Skin of body (tissue), 2 donors: ENCODE measurements around the gene RERE. TPM values are rescaled to one million over a fixed set of nuclear protein-coding genes. Genes with fewer than 3 reads are reported as not detected.
A peak's percentile ranks its signal among the peaks of the same experiment; 100 is the strongest.

Experiments used
- DNase-seq: peaks from one replicate; lab custom pipeline; 2025; lab: John Stamatoyannopoulos, UW
- total RNA-seq: library from RNA; depleted of rRNA; stranded (reverse); fragments of >200 nt; gene quantifications from one replicate; pipeline ENCODE4 v1.2.3, GENCODE V29; 2014

RERE gene
- total RNA-seq, 1 donor from 2014 or later, result 125 TPM

DNA sequence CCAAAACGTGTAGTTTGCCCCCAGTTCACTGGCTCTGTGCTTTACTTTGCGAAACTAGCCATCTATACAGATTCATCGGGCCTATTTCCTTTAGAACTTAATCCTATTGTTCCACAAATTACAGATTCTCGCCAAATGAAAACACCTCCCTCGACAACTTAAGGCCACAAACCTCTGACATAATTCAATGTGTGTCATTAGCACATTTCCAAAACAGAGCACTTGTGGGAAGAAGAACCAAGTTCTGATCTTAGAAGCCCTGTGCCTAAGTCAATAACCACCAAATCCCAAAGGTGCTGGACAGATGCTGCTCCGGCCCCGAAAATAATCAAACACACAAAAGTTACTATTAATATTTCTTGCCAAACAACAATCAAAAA lies 405.6 kb downstream of the RERE start:
- DNase-seq, result no peak

DNA sequence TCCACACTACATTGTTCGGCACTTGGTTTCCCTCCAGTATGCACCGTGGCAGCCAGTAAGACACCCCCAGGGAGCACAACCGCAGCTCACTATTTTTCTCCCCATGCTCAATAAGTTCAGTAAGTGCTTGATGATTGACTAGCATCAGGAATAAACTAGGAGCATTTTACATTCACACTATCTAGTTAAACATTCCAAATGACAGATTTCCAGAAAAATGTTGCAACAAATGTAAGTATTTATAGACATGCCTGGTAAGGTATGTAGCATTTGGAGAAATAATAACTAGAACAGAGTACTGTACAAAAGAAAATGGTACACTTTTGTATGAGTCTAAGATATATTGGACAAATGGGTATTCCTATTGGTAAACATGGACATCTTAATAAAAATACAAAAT lies 406.6 kb downstream of the RERE start:
- DNase-seq, result no peak

DNA sequence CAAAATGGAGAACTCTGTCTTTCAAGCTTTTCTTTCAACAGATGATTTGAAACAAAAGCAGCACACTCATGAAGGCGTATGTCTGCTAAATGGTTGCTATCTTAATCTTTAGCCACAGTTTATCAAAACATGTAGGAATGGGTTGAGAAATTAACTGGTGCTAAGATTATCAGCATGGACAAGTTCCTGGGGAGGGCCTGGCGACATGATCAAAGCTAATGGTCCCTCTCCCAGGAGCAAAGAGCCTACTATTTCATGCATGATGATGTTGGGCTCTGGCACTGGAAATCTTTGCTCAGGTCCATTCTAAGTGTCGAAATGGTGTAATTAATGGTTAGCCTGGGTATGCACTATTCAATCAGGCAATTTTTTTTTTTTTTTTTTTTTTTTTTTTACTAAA lies 407.8 kb downstream of the RERE start:
- no peak for DNase-seq

GRCh38 chr1:8409106-8409505 lies 408.3 kb downstream of the RERE start:
- DNase-seq, result peak; percentile 57

DNA sequence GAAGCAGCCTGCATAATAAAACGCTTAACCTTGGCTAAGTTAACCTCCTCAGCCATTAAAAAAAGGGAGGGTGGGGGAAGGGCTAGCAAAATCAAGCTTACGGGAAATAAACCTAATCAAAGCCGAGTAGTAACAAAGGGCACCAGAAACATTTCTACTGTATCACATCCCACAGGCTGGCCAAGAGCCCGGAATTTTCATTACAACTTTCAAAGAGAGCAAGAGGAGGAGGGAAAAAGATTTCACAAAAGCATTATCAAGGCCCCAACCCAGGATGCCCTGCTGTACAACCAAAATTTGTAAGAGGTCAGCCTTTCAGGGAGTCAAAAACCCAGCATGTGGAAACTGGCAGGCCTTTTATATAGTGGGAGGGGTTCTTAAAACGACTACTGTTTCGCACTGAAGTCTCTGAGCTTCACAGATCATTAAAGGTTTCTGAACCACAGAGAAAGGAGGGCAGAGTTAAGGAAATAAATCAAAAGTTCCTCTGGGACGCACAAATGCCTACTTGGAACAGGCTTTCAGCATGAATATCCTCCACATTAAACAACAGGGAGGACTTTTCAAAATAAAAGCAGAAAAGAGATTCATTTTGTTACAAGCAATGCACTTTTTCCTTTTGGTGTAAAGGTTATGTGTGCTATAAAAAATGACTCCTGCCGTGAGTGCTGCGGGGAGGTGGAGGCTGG lies 409.1 kb downstream of the RERE start:
- DNase-seq, result peak; percentile 79

DNA sequence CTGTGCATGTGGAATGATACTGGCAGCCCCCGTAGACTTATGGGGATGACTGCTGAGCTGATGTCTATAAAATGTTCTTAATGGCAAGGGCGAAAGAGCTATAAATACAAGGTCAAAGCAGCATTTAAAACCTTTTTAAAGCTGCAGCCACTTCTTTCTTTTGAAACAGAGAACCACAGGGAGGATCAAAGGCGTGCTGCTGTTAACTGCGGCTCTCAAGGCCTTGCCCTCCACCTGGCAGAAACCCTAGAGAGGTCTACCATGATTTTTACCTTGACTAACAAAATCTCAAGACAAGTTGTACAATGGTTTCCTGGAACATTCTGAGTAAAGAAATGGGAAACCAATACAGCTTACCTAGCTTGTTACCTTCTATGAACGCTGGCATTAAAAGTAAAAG lies 409.8 kb downstream of the RERE start:
- DNase-seq, result no peak

DNA sequence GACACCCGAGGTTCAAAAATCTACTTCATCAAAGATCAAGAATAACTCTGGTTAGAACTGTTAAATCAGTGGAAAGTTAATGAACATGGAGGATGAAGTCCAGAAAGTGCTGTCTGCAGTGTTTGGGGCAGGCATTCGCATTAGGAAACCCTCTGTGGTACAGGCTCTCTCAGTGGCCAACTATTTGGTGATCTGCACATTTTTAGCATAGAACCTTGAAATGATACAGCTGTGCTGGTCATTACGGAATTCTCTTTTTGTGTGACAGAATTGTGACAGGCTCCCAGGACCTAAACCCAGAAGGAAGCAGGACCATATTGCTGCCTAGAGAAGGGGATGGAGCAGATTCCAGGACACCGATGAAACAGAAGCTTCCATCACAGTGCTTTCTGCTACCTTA lies 410.5 kb downstream of the RERE start:
- no peak for DNase-seq

GRCh38 chr1:8406011-8406410 lies 411.4 kb downstream of the RERE start:
- DNase-seq, result no peak

- DNase-seq, result no peak
Measured at GRCh38 chr1:8404460-8405370, 412.7 kb downstream of the RERE start.

DNA sequence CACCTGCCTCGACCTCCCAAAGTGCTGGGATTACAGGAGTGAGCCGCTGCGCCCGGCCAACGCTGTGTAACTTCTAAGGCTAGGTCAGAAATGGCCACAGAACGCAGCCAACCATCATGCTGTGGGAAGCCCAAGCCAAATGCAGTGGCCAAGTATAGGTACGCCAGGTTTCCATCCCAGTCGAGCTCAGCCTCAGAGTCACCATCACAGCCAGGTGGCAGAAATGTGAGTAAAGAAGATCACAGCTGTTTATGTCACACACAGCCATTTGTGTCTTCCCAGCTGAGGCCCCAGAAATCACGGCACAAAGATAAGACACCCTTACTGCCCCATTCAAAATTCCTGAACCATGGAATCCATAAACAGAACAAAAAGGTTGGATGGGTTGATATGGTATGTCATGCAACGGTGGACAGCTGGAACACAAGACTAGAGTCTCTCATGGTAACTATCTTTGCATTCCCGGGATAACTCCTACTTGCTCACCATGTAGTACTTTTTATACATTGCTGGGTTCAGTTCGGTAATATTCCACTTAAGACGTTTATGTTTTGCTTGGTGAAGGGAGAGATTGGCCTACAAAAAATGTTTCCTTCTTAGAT lies 415.2 kb downstream of the RERE start:
- DNase-seq, result no peak

DNA sequence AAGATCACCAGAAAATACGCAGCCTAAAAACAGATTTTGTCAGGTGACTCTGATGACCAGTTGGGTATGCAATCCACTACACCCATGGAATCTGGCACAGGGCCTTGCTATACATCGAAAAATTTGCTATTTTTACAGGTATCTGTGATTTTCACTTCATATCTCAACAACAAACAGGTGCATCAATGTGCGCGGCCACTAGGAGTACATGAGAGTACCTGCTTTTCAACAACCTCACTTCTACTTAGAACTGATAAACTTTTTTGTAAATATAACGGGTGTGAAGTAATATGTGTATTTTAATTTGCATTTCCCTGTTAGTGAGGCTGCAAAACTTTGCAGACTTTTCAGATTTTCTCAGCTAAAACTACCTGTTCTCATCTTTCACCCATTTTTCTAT lies 418.8 kb downstream of the RERE start:
- no peak for DNase-seq

GRCh38 chr1:8398086-8398485 lies 419.4 kb downstream of the RERE start:
- DNase-seq, result no peak

DNA sequence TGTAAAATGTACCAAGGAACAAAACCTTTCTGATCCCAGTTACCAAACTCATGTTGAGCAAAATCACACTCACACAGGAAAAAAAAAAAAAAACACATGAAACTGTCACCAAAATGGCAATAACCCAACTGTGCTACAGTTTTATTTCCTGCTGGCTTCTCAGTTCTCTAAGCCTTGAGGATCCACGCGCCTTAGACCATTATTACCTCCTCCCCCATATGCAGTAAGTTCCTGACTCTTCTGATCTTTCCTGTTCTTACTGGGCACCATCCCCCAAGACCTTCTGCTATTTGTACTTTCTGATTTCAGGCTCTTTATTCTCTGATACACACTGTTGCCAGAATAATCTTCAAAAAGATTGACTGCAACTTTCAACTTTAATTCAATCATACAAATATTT lies 419.9 kb downstream of the RERE start:
- peak; percentile 31 for DNase-seq

- peak; percentile 42 for DNase-seq
Measured at GRCh38 chr1:8396786-8397406, 420.5 kb downstream of the RERE start.

- no peak for DNase-seq
Measured at GRCh38 chr1:8396083-8396785, 421.2 kb downstream of the RERE start.

GRCh38 chr1:8395433-8395866 lies 422.0 kb downstream of the RERE start:
- no peak for DNase-seq

DNA sequence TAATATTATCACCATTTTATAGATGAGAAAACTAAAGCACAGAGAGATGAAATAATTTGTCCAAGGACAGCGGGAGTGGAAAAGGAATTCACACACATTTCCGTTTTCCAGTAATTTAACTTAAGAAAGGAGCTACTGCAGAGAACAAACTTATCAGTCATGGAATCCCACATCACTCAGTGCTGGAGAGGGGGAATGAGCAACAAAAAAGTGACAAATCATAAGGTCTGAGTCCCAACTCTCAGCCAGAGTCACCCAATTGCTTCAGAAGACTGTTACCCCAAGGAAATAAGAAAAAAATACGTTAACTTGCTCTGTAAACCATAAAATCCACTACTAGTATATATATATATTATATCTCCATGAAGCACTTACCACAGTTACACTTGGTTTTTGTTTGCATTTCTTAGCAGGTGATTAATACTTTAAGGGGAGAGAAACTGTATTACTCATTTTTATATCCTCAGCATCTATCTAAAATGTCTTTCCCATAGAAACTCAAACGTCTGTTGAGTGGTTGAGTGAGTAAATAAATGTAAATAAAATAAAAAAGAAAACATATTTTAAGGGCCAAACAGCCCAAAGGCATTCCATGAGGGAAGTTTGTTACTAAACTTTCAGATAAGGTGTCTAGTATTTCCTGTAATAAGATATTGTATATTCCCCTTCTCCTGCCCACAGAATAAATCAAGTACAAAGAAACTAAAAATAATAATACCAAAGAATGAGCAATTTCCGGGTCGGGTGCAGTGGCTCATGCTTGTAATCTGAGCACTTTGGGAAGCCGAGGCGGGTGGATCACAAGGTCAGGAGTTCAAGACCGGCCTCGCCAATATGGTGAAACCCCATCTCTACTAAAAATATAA lies 422.8 kb downstream of the RERE start:
- DNase-seq, result no peak

GRCh38 chr1:8392522-8392921 lies 424.9 kb downstream of the RERE start:
- DNase-seq, result no peak

DNA sequence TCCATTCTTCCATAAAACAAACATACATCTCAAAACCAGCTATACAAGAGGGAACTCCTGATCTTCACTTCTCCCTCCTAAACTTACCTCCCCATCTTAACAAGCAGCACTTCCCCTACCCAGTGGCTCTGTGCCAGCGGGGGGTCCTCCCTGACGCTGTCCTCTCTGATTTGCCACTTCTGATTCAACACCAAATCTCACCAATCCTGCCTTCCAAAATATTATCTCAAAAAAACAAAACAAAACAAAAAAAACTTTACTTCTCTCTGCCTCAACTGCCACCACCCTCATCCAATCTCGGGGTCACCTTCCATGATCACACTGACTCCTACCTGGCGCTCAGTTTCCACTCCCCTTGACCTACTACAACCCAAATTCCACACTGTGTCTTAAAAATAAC lies 426.7 kb downstream of the RERE start:
- no peak for DNase-seq

DNA sequence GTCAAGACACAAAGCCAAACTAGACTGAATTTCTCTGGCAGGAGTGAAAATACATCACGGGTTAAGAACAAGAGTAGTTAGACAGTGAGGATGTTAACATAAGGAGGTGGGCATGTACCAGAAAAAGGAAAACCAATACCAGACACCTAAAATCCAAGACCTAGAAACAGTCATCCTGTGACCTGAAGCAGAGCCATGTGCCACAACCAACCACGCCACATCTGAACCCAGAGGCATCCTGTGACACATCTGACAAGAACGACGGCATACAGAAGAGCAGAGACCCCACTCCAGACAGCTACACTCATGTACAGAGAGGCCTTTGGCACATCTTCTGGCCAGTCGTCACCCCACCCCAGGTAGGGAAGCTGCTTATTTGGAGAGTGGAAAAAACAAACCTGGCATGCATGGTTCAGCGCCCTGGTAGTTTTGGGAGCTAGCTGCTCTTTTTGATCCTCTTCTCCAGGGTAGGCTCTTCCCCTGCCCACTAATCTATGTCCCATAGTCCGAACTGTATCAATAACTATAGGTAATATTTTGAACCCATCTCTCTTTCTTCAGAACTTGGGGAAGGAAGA lies 427.4 kb downstream of the RERE start:
- no peak for DNase-seq
